MG63 (cell line): Measurements from ENCODE around the gene NOVA2. TPM values are rescaled to one million over a fixed set of nuclear protein-coding genes. Genes with fewer than 3 reads are reported as not detected.

Source experiments
- DNase-seq: peaks from one replicate; pipeline ENCODE4 v3.0.0-alpha.2; 2020
- H3K27me3 ChIP-seq: fragments of 250-450 bp; sonication (Bioruptor Pico); 2 replicates; pipeline ENCODE4 v1.5.1; 2020; ENCODE audit warnings: mild to moderate bottlenecking, moderate library complexity
- H3K36me3 ChIP-seq: fragments of 250-450 bp; sonication (Bioruptor Pico); 2 replicates; pipeline ENCODE4 v1.5.1; 2020; ENCODE audit warnings: mild to moderate bottlenecking, moderate library complexity
- H3K4me3 ChIP-seq: fragments of 250-450 bp; sonication (Bioruptor Pico); 2 replicates; pipeline ENCODE4 v1.5.1; 2020; ENCODE audit warnings: mild to moderate bottlenecking, moderate library complexity
- H3K9me3 ChIP-seq: fragments of 250-450 bp; sonication (Bioruptor Pico); 2 replicates; pipeline ENCODE4 v1.5.1; 2020; ENCODE audit warnings: mild to moderate bottlenecking, moderate library complexity
- total RNA-seq: library from RNA; depleted of rRNA; stranded (reverse); fragments of >200 nt; shearing (Covaris generic); gene quantifications from 2 replicates; pipeline ENCODE4 v1.2.3, GENCODE V29; 2014; ENCODE audit warnings: low replicate concordance

The NOVA2 gene
- total RNA-seq, 1 experiment from 2014 or later = not detected

DNA sequence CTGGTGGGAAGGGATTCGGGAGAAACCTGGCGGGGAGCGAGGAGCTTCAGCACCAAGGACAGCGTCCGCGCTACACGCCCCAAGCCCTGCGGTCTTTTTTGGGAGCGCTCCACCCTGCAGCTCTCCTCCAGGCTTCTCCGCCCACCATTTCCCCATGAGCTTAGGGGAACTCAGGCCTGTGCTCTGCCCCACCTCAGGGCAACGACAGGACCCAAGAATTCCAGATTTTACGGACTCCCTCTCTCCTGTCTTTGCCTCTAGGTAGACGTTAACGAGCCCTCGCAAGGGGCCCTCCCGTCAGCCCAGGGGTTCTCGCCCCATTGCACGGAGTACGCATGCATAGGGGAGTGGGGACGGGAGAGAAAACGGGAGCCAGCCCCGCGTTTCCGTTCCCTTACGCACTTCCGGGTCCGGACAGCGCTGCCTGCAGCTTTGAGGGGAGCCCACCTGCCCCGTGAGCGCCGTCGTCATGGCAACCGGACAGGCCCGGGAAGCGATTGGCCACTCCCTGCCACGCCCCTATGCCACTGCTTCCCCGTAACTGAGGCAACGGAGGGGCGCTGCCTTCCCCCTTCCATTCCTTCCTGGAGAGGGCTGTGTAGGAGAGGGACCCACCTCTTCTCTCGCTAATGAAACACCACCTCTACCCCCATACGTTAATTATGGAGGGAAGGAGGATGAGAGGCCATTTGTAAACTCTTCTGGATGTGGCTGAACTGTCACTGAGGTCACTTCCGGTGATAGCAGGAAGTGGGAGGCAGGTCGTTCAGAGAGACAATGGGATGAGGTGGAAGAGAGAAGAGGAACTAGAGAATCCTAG, 20.8 kb downstream of the NOVA2 start:
- peaks cover 10% of the 10 kb centered on the region for H3K27me3 ChIP-seq
- H3K36me3 ChIP-seq = no peaks in the 10 kb centered on the region
- H3K9me3 ChIP-seq = no peaks in the 10 kb centered on the region
- no peak overlapping the region for H3K4me3 ChIP-seq
- peak; percentile 65 for DNase-seq

DNA sequence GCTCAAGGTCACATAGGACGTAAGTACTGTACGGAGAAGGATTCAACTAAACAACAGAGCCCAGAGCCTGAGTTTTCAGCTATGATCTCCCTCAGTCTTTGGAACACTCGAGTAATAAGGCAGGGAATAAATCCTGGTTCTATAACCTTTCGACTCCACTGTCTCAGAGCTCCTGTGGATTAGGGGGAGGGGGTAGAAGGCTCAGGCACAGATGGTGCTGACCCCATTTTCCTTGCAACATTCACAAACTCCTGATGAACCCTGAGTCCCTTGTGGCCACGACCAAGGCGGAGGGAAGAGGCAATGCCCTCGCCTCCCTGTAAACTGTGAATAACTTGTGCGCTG, 21.4 kb downstream of the NOVA2 start:
- H3K9me3 ChIP-seq = no peaks in the 10 kb centered on the region
- H3K36me3 ChIP-seq = no peaks in the 10 kb centered on the region
- peaks cover 10% of the 10 kb centered on the region for H3K27me3 ChIP-seq
- DNase-seq = no peak
- H3K4me3 ChIP-seq = no peak overlapping the region

DNA sequence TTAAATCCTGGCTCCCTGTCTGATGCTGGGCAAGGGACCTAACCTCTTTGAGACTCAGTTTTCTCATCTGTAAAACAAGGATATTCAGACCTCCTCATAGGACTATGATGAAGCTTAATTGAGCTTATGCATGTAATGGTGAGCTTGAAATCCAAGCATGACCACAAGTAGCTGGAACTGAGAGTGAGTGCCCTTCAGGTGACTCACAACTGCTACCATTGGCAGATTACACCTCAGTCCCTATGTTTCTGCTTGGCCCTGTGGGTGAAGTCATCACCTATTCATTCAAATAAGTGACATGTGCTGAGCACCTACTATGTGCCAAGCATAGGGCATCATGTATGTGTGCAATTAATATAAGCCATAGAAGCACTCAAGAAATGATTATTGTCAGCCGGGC, 25.7 kb downstream of the NOVA2 start:
- H3K36me3 ChIP-seq = no peaks in the 10 kb centered on the region
- peak; percentile 30 for DNase-seq
- no peaks in the 10 kb centered on the region for H3K9me3 ChIP-seq
- no peak overlapping the region for H3K4me3 ChIP-seq
- H3K27me3 ChIP-seq = peaks cover 16% of the 10 kb centered on the region

DNA sequence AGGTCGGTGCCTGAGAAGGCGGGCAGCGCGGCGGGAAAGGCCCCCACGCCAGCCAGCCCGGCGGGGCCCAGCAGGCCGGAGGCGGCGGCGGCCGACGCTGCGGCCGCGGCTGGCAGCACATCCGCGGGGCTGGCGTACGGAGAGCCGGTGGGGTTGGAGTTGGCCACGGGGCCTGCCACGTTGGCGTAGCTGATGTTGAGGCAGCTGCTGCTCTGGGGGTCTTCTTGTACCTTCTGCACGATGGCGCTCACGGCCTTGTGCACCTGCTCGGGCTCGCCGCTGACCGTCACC, 33.2 kb downstream of the NOVA2 start:
- no peak overlapping the region for H3K4me3 ChIP-seq

DNA sequence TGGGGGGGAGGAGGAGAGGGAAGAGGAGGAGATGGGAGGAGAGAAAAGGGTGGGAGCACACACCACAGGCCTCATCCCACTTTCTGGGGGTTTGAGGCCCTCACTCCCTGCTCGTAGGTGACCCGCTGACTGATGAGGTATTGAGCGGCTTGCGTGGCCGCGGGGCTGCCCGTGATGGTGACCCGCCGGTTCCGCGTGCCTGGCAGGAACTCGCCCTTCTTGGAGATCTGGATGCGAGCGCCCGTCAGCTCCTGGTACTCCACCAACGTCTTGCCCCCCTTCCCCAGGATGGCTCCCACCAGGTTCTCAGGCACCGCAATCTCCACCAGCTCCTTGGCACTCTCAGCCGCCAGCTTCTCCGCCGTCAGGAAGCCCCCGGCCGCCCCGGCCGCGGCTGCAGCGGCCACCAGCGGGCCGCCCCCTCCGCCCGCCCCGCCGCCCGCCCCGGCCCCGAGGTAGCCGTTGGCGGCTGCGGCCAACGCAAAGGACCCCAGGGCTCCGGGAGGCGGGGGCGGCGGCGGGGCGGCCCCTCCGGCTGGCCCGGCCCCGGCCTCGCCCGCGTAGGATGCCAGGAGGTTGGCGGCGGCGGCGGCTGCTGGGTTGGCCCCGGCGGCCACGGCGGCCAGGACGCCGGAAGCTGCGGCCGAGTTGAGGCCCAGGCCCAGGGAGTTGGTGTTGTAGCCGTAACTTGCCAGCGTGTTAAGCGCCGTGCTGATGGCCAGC, 33.7 kb downstream of the NOVA2 start:
- peaks cover 24% of the 10 kb centered on the region for H3K27me3 ChIP-seq
- no peaks in the 10 kb centered on the region for H3K9me3 ChIP-seq
- no peak for DNase-seq
- no peaks in the 10 kb centered on the region for H3K36me3 ChIP-seq
- H3K4me3 ChIP-seq = no peak overlapping the region

More for the DNA sequence above, 33.2 kb downstream of the NOVA2 start:
- no peaks in the 10 kb centered on the region for H3K9me3 ChIP-seq
- no peak for DNase-seq
- no peaks in the 10 kb centered on the region for H3K36me3 ChIP-seq
- peaks cover 20% of the 10 kb centered on the region for H3K27me3 ChIP-seq

DNA sequence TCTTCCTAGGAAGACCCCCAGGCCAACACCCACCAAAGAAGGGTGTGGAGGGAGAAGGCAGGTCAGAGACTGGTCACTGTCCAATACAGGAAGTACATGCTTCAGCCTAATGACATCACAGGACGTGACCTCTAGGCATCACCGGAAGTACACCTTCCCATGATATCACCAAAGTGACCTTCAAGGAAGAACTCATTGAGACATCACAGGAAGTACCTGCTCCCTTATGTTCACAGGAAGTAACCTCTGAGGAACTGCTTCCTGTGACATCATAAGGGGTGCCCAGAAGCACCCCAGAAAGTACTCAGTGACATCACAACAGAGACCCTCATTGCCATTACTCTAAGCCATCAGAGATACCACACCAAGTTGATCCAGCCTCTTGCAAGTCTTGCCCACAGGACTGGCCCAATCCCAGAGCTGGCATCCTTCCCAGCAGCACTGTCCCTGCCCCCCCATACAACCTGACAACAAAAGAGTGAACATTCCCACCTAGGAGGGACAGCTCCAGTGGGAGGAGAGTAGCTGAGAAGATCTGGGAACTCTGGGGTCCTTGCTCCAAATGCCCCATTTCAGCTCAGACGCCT, 34.8 kb downstream of the NOVA2 start:
- no peak for DNase-seq
- H3K36me3 ChIP-seq = no peaks in the 10 kb centered on the region
- H3K9me3 ChIP-seq = no peaks in the 10 kb centered on the region
- H3K27me3 ChIP-seq = peaks cover 27% of the 10 kb centered on the region
- H3K4me3 ChIP-seq = no peak overlapping the region

DNA sequence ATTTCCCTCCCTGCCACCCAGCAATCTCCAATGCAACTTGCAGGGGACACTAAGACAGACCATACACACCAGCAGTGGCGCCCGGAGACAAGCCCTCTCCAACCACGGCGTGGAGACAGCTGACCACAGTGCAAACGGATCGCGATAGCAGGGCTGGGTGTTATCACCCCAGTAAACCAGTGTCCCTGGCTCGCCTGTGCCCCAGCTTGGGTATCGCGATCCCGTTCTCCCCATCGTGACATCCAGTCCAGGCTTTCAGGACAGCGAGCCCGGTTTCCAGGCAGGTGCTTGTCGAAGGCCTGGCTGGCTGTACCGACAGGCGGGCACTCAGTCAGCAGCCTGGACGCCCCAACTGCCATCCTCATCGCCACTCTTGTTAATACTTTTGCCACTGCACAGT, 38.4 kb downstream of the NOVA2 start:
- DNase-seq = no peak
- H3K27me3 ChIP-seq = peaks cover 38% of the 10 kb centered on the region
- no peak overlapping the region for H3K4me3 ChIP-seq
- H3K9me3 ChIP-seq = no peaks in the 10 kb centered on the region
- no peaks in the 10 kb centered on the region for H3K36me3 ChIP-seq

DNA sequence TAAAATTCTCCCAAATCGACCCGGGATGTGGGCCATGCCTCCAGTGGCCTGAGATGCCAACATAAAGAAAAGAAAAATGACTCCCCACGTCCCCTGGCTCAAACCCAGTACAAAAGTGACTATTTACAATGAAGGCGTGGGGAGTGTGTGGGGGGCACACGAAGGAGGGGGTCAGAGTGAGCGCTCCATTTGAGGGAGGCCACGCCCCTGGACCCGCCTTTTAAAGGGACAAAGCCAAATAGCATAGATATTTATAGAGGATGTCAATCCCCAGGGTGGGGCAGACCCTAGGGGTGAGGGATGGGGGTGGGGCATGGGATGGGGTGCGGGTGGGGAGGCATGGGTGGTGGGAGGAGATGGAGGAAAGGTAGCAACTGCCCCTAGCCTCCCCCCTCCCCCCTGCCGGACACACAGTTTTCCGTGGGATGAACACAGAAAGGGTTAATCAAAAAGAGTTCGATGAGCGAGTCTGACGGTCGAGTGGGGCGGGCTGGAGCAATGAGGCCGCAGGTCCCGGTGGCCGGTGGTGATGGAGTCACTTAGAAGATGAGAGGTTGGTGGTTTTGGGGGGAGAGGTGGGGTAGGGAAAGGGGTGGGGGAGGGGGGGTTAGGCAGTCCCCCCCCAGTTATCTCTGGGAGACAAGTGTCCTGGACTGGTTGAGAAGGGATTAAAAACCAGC, 39.0 kb downstream of the NOVA2 start:
- peaks cover 38% of the 10 kb centered on the region for H3K27me3 ChIP-seq
- no peaks in the 10 kb centered on the region for H3K9me3 ChIP-seq
- DNase-seq = no peak
- H3K36me3 ChIP-seq = no peaks in the 10 kb centered on the region
- no peak overlapping the region for H3K4me3 ChIP-seq

DNA sequence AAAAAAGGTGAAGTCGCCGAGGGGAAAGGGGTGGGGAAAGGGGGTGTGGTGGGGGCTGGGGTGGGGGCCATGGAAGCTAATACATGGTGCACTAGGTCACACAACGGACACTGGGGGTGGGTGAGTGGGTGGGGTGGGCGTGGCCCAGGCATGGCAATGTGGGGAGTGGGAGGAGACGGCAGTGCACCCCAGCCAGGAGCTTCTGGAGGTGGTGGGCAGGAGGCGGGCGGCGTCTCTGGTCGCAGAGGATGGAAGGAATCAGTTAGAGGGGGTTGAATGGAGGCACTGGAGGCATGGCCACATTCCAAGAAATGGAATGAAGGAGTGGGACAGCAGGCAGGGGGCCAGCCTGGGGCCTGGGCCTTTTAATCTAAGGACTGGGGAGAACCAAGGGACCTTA, 39.9 kb downstream of the NOVA2 start:
- no peak overlapping the region for H3K4me3 ChIP-seq
- no peak for DNase-seq
- H3K9me3 ChIP-seq = no peaks in the 10 kb centered on the region
- peaks cover 41% of the 10 kb centered on the region for H3K27me3 ChIP-seq
- no peaks in the 10 kb centered on the region for H3K36me3 ChIP-seq

DNA sequence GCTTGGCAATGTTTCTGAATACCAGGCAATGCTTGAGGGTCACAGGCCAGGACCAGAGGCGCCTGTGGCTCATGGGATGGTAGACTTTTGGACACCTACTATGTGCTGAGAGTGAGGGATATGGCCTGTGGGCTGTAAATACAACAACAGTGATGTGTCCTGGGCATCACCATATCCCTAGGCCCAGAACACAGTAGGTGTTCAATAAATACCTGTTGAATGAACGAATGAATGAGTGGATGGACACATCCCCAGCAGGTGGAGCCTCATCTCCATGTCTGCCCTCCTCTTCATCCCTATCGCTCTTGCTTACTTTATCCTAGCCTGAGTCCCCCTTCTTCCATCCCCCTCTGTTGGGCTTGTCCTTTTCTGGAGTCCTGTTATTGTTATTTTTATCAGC, 42.6 kb downstream of the NOVA2 start:
- Histone ChIP-seq H3K27me3 (peaks cover 31% of the 10 kb centered on the region), H3K36me3 (no peaks in the 10 kb centered on the region), H3K9me3 (no peaks in the 10 kb centered on the region), H3K4me3 (no peak overlapping the region)
- no peak for DNase-seq

DNA sequence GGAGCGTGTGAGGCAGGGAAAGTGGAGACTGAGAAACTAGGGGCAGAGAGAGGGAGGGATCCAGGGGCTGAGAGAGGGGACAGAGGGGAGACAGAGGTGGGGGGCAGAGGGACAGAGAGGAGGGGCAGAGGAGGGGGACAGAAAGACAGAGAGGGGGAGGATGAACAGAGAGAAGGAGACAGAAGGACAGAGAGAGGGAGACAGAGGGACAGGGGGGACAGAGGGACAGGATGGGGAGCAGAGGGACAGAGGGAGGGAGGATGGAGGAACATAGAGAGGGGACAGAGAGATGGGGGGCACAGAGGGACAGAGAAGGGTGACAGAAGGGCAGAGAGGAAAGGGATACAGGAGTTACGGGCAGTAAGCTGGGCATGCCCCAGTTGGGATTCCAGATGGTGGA, 44.4 kb downstream of the NOVA2 start:
- Histone ChIP-seq H3K4me3 (no peak overlapping the region), H3K27me3 (peaks cover 17% of the 10 kb centered on the region), H3K9me3 (no peaks in the 10 kb centered on the region), H3K36me3 (no peaks in the 10 kb centered on the region)
- DNase-seq = no peak

DNA sequence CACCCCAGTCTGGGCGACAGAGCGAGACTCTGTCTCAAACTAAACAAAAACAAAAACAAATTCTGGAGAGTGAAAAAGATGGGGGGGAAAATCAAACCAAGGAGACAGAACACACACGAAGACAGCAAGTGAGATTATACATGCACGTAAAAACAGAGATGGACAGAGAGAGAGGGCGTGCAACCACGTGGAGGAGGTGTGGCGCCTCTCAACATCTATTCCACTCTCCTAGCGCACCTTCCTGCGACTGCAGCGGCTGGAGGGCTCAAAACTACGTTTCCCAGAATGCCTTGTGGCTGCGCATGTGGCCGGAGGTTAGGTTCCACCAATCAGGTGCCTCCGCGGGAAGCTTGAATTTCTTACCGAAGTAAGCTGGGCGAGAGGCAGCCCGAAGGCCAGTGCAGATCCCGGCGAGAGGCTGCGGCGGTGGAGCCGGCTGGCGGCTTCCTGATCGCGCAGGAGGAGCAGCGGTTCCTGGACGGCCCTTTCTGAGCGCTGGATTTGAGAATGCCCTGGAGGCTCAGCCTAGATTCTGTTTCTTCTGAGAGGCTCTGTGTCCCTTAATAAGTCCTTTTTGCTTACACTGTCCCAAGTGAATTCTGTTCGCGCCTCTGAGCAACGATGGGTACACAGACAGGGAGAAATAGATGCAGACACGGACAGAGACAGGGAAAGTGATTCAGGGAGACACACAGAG, 46.0 kb downstream of the NOVA2 start:
- peak; percentile 92 for DNase-seq
- Histone ChIP-seq H3K27me3 (peaks cover 13% of the 10 kb centered on the region), H3K4me3 (no peak overlapping the region; the same call in 1 of the 2 replicates), H3K9me3 (no peaks in the 10 kb centered on the region), H3K36me3 (no peaks in the 10 kb centered on the region)

DNA sequence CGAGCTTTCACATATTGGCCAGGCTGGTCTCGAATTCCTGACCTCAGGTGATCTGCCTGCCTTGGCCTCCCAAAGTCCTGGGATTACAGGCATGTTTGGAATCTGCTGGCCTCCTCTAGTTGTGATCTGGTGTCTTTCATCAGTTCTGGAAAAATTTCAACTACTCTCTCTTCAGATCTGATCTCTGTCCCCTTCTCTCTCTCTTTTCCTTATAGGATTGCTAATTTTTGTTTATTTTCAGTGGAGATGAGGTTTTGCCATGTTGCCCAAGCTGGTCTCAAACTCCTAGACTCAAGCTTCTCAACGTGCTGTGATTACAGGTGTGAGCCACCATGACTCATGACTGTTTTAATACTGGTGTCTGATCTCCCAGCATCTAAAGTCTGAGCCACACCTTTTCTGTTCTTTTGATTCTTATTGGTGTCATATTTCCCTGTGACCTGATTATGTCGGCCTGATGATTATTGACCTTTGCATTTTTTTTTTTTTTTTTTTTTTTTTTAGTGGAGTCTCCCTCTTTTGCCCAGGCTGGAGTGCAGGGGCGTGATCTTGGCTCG, 48.7 kb downstream of the NOVA2 start:
- H3K4me3 ChIP-seq = no peak overlapping the region
- H3K36me3 ChIP-seq = no peaks in the 10 kb centered on the region
- peaks cover 9% of the 10 kb centered on the region for H3K27me3 ChIP-seq
- no peaks in the 10 kb centered on the region for H3K9me3 ChIP-seq
- DNase-seq = no peak

DNA sequence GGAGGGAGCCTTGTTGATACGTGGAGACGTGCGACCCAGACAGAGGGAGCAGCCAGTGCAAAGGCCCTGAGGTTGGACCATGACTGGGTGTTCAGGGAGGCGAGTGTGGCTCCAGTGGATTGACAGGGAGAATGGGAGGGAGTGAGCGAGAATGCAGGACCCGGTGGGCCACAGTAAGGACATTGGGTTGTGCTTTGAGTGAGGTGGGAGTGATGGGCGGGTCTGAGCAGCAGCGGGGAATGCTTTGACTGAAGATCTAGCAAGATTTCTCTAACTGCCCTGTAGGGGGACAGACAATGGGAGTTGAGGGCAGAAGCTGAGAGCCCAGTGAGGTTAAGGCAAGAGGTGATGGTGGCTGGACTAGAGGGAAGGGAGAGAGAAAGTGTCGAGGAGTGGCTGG, 51.4 kb downstream of the NOVA2 start:
- DNase-seq = no peak
- no peaks in the 10 kb centered on the region for H3K9me3 ChIP-seq

DNA sequence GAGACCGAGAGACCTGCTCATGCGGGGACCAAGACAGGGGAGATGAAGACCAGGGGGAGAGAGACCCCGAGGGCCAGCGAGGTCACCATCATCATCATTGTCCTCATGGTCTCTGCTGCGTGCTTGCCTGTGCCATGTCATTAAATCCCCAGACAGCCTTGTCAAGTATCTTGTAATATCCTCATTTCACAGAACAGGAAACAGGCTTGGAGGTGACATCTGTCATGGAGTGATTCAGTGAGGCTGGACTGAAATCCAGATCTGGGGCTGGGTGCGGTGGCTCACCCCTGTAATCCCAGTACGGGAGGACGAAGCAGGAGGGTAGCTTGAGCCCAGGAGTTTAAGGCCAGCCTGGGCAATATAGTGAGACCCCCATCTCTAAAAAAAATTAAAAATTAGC, 53.2 kb downstream of the NOVA2 start:
- DNase-seq = no peak
- H3K36me3 ChIP-seq = no peaks in the 10 kb centered on the region
- H3K4me3 ChIP-seq = no peak overlapping the region
- H3K9me3 ChIP-seq = no peaks in the 10 kb centered on the region
- H3K27me3 ChIP-seq = peaks cover 35% of the 10 kb centered on the region

More for the DNA sequence above, 51.4 kb downstream of the NOVA2 start:
- H3K4me3 ChIP-seq = no peak overlapping the region
- H3K27me3 ChIP-seq = peaks cover 29% of the 10 kb centered on the region
- H3K36me3 ChIP-seq = no peaks in the 10 kb centered on the region

DNA sequence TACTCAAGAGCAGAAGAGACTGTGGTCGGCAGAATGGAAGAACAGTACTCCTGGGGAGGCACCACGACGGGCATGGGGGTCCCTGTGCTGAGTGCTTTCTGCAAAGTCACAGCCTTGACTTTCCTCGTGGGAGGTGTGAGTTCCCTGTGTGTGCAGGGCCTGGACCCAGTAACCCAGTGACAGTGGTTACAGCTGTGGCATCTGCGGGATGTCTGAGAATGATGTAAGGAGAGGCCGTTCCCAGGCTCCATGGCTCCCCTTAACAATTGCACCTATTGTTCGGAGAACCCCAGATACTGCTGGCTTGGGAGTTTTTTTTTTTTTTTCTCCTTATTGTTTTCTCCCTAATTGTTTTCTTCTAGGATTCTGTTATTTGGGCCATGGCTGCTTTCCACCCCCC, 54.0 kb downstream of the NOVA2 start:
- no peak for DNase-seq
- Histone ChIP-seq H3K4me3 (no peak overlapping the region), H3K36me3 (no peaks in the 10 kb centered on the region), H3K9me3 (no peaks in the 10 kb centered on the region), H3K27me3 (peaks cover 35% of the 10 kb centered on the region)
